Caco-2 (cell line): ENCODE measurements around the gene NEDD8. TPM values are rescaled to one million over a fixed set of nuclear protein-coding genes. Genes with fewer than 3 reads are reported as not detected.
"Not testable (repeated sequence)": the region's sequence is repeated elsewhere in the genome, so short reads cannot be mapped to it uniquely, and the experiment has no call there.

ENCODE experiments used
- BruUV-seq: library from RNA; stranded (reverse); fragments of 400-500 nt; replicated peaks from 2 replicates; lab custom pipeline; 2021; lab: Mats Ljungman, UMichigan
- CTCF ChIA-PET: fragments of 300-600 bp; sonication (Branson Sonifier 250); formaldehyde crosslinking; loops from one replicate; lab custom pipeline; 2022; ENCODE audit warnings: antibody characterized with exemption; lab: Charles Lee
- POLR2A ChIA-PET: fragments of 300-600 bp; sonication (Branson Sonifier 250); formaldehyde crosslinking; loops from one replicate; lab custom pipeline; 2022; ENCODE audit warnings: antibody characterized with exemption; lab: Charles Lee
- DNase-seq, 2 experiments: peaks; one replicate each; pipeline versions ENCODE4 v3.0.0 to v3.0.0-alpha.2; 2020 to 2022
- H3K27me3 ChIP-seq: replicated peaks from 2 replicates; pipeline ENCODE4 v1.6.0; 2011; ENCODE audit warnings: low read length; ENCODE audit not compliant: control insufficient read depth, insufficient read depth
- H3K36me3 ChIP-seq: 2 replicates; pipeline ENCODE4 v1.5.1; 2011; ENCODE audit warnings: low read length; ENCODE audit not compliant: control insufficient read depth, insufficient read depth
- H3K4me1 ChIP-seq: fragments of 250-450 bp; sonication (Bioruptor Pico); 2 replicates; pipeline ENCODE4 v1.5.1; 2020; ENCODE audit warnings: mild to moderate bottlenecking
- H3K4me3 ChIP-seq: 2 replicates; pipeline ENCODE4 v1.5.1; 2011; ENCODE audit warnings: low read depth, mild to moderate bottlenecking, control low read depth, low read length
- H3K9me3 ChIP-seq: fragments of 250-450 bp; sonication (Bioruptor Pico); 2 replicates; pipeline ENCODE4 v1.5.1; 2020; ENCODE audit warnings: mild to moderate bottlenecking, moderate library complexity
- H3K27ac Mint-ChIP-seq: one replicate; pipeline ENCODE4 v1.8.0; 2022; ENCODE audit warnings: mixed read lengths; ENCODE audit not compliant: unreplicated experiment
- H3K27me3 Mint-ChIP-seq: one replicate; pipeline ENCODE4 v1.8.0; 2022; ENCODE audit warnings: mixed read lengths; ENCODE audit not compliant: insufficient read depth, unreplicated experiment
- H3K36me3 Mint-ChIP-seq: one replicate; pipeline ENCODE4 v1.8.0; 2022; ENCODE audit warnings: mild to moderate bottlenecking, mixed read lengths; ENCODE audit not compliant: insufficient read depth, unreplicated experiment
- H3K4me1 Mint-ChIP-seq: one replicate; pipeline ENCODE4 v1.8.0; 2022; ENCODE audit warnings: low read depth, mixed read lengths; ENCODE audit not compliant: unreplicated experiment
- H3K4me3 Mint-ChIP-seq: one replicate; pipeline ENCODE4 v1.8.0; 2022; ENCODE audit warnings: mild to moderate bottlenecking, moderate library complexity, mixed read lengths; ENCODE audit not compliant: unreplicated experiment
- H3K9me3 Mint-ChIP-seq: one replicate; pipeline ENCODE4 v1.8.0; 2022; ENCODE audit warnings: mixed read lengths; ENCODE audit not compliant: unreplicated experiment
- intact Hi-C: fragments of 100-400 bp; cut with micrococcal nuclease; formaldehyde crosslinking; loops from one replicate; pipeline ENCODE4 v1.10.0; 2022; ENCODE audit not compliant: unreplicated experiment
- total RNA-seq: library from RNA; stranded (reverse); gene quantifications from 2 replicates; pipeline ENCODE4 v1.2.3, GENCODE V29; 2022
- TF ChIP-seq, protein P1 (sequence below), 2 experiments: fragments of 200-600 bp in 1 of 2; IDR thresholded peaks; 1 replicate in 1 of 2; 2 replicates in 1 of 2; pipeline versions ENCODE4 v1.5.1 to v1.8.0; 2011 to 2022; ENCODE audit warnings: antibody characterized with exemption in 1 of 2, control low read depth in 1 of 2, inconsistent platforms in 1 of 2, low read depth in 1 of 2, low read length in 1 of 2, mild to moderate bottlenecking in 1 of 2, moderate library complexity in 1 of 2; ENCODE audit not compliant: insufficient read depth in 1 of 2, severe bottlenecking in 1 of 2, unreplicated experiment in 1 of 2

The NEDD8 gene
- total RNA-seq, 1 experiment from 2014 or later, result 210 TPM

DNA sequence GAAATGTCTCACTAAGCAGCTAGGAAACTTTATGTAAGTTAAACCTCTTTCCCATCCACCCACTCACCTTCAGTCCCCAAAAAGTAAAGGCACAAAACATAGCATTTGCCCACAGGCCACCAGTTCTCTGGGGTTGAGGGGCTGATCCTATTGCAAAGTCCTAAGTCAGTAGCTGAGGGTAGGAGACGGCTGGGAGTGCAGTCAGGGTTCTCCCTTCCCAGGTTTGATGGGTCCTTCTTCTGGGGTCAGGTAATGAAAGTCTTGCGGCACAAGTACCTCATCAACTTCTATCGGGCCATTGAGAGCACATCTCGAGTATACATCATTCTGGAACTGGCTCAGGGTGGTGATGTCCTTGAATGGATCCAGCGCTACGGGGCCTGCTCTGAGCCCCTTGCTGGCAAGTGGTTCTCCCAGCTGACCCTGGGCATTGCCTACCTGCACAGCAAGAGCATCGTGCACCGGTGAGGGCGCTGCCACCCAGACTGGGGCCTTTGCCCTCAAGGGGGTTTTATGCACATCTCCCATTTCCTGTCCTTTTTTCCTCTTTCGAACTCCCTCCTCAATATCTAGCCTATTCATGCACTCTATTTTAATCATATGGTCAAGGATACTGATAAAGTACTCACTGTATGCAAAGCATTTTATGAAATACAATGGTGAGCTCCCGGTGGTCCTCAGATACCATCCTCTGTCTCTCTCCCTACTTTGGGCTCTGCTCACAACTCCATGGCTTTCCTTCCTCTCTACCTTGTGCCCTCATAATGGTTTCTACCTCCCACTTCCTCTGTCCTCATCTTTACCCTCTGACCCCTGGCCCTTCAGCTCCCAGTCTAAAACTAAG is 25.7 kb downstream of the NEDD8 start:
- DNase-seq, result no peak

DNA sequence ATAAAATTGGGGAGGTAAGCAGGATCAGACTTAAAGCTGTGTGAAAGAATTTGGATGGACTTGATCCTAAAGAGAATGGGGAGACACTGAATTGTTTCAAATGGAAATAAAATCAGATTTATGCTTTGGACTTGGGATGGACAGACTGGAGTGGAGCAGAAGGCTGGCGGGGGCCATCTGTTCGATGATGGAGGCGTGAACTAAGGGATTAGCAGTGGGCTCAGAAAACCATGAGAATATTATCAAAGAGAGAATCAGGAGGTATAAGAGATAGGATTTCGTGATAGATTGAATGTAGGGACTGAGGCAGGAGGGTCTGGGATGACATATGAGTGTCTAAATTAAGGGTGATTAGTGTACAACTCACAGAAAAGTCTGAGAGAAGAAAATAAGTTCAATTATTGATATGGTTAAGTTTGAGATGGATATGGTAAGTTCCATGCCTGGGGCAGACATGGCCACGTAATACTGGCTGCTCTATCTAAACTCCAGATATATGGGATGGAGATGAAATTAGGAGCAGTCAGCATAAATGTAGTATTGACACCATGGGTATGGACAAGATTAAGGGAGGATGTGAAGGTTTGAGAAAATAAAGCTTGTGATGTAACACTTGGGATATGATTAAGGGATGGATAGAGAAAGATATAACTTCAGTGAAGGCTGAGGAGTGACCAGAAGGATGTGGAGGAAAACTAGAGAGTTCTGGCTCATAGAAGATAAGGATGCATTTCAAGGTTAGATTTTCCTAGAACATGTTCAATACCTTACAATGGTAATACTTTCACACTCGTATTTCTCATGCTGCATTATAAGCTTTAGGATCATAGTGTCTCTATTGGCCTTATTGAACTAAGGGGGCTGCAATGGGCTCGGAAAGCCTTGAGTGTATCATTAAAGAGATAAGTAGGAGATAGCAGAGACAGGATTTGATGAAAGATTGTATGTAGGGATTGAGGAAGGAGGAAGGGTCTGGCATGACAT is 27.7 kb downstream of the NEDD8 start:
- H3K4me3 ChIP-seq, result no peak overlapping the region
- CTCF ChIA-PET, result interaction anchor here (0.7 kb wide), 1 partner anchor 272 kb away, joined by 4 read pairs; no protein-coding TSS in a partner anchor
- peaks cover 21% of the 10 kb centered on the region for H3K9me3 Mint-ChIP-seq
- H3K4me3 Mint-ChIP-seq, result no peak overlapping the region
- POLR2A ChIA-PET, result no interaction called here
- H3K4me1 Mint-ChIP-seq, result no peaks in the 10 kb centered on the region
- H3K27ac Mint-ChIP-seq, result no peak overlapping the region
- peaks cover 3% of the 10 kb centered on the region for H3K36me3 ChIP-seq
- no peaks in the 10 kb centered on the region for H3K4me1 ChIP-seq
- BruUV-seq, result no TSS peak
- H3K9me3 ChIP-seq, result peaks cover 6% of the 10 kb centered on the region
- peaks cover 60% of the 10 kb centered on the region for H3K36me3 Mint-ChIP-seq
- intact Hi-C loops, result no loop called here
- TF ChIP-seq, protein P1, sequence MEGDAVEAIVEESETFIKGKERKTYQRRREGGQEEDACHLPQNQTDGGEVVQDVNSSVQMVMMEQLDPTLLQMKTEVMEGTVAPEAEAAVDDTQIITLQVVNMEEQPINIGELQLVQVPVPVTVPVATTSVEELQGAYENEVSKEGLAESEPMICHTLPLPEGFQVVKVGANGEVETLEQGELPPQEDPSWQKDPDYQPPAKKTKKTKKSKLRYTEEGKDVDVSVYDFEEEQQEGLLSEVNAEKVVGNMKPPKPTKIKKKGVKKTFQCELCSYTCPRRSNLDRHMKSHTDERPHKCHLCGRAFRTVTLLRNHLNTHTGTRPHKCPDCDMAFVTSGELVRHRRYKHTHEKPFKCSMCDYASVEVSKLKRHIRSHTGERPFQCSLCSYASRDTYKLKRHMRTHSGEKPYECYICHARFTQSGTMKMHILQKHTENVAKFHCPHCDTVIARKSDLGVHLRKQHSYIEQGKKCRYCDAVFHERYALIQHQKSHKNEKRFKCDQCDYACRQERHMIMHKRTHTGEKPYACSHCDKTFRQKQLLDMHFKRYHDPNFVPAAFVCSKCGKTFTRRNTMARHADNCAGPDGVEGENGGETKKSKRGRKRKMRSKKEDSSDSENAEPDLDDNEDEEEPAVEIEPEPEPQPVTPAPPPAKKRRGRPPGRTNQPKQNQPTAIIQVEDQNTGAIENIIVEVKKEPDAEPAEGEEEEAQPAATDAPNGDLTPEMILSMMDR (IDR thresholded peaks at IDR 0.05; ENCODE audit: insufficient read depth in 1 of 2, low read depth in 1 of 2, low read length in 1 of 2, severe bottlenecking in 1 of 2, unreplicated experiment in 1 of 2), result no peak
- H3K27me3 Mint-ChIP-seq, result no peaks in the 10 kb centered on the region
- H3K27me3 ChIP-seq, result no peaks in the 10 kb centered on the region
- no peak for DNase-seq

More for the DNA sequence above, 25.7 kb downstream of the NEDD8 start:
- Histone ChIP-seq H3K27me3 (no peaks in the 10 kb centered on the region), H3K36me3 (peaks cover 4% of the 10 kb centered on the region), H3K4me3 (no peak overlapping the region), H3K9me3 (peaks cover 6% of the 10 kb centered on the region), H3K4me1 (no peaks in the 10 kb centered on the region)
- CTCF ChIA-PET, result no interaction called here
- Mint-ChIP-seq H3K9me3 (peaks cover 15% of the 10 kb centered on the region), H3K4me1 (no peaks in the 10 kb centered on the region), H3K36me3 (peaks cover 52% of the 10 kb centered on the region), H3K27me3 (no peaks in the 10 kb centered on the region), H3K27ac (no peak overlapping the region), H3K4me3 (no peak overlapping the region)
- intact Hi-C loops, result no loop called here
- BruUV-seq, result no TSS peak
- POLR2A ChIA-PET, result no interaction called here
- TF ChIP-seq, protein P1 (IDR thresholded peaks at IDR 0.05; ENCODE audit: insufficient read depth in 1 of 2, low read depth in 1 of 2, low read length in 1 of 2, severe bottlenecking in 1 of 2, unreplicated experiment in 1 of 2), result no peak

DNA sequence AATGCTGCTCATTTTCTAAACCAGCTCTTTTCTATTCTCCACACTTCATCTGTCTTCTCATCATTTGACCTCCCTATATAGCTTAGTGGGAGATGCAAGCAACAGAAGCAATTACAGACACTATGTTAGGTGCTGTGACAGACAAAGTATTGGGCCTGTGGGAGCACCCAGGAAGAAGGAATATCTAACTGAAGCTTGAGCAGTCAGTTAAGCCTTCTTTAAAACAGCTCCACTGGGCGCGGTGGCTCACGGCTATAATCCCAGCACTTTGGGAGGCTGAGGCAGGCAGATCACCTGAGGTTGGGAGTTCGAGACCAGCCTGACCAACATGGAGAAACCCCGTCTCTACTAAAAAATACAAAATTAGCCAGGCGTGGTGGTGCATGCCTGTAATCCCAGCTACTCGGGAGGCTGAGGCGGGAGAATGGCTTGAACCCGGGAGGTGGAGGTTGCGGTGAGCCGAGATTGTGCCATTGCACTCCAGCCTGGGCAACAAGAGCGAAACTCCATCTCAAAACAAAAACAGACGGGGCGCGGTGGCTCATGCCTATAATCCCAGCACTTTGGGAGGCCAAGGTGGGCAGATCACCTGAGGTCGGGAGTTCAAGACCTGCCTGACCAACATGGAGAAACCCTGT is 28.8 kb downstream of the NEDD8 start:
- H3K4me3 ChIP-seq, H3K9me3 ChIP-seq, POLR2A ChIA-PET, H3K27me3 Mint-ChIP-seq, H3K4me3 Mint-ChIP-seq, H3K36me3 ChIP-seq, H3K4me1 Mint-ChIP-seq, H3K27me3 ChIP-seq, DNase-seq, CTCF ChIA-PET, H3K27ac Mint-ChIP-seq, intact Hi-C loops, H3K4me1 ChIP-seq, BruUV-seq: not testable (repeated sequence)
- peaks cover 21% of the 10 kb centered on the region for H3K9me3 Mint-ChIP-seq
- peaks cover 70% of the 10 kb centered on the region for H3K36me3 Mint-ChIP-seq

DNA sequence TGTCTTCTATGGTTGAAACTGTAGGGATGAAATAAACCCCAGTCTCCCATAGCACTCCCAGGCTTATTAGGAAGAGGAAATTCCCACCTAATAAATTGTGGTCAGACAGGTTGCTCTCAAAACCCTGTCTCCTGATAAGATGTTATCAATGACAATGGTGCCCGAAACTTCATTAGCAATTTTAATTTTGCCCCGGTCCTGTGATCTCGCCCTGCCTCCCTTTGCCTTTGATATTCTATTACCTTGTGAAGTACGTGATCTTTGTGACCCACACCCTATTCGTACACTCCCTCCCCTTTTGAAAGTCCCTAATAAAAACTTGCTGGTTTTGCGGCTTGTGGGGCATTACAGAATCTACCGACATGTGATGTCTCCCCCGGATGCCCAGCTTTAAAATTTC is 29.6 kb downstream of the NEDD8 start:
- H3K9me3 ChIP-seq, CTCF ChIA-PET, H3K27ac Mint-ChIP-seq, DNase-seq, H3K36me3 ChIP-seq, H3K4me3 Mint-ChIP-seq, H3K27me3 ChIP-seq, H3K4me3 ChIP-seq, H3K27me3 Mint-ChIP-seq, BruUV-seq, H3K4me1 ChIP-seq, intact Hi-C loops, POLR2A ChIA-PET: not testable (repeated sequence)
- Mint-ChIP-seq H3K4me1 (peaks cover 11% of the 10 kb centered on the region), H3K9me3 (peaks cover 21% of the 10 kb centered on the region), H3K36me3 (peaks cover 62% of the 10 kb centered on the region)
